Measurements from ENCODE around the gene OSBP. TPM values are rescaled to one million over a fixed set of nuclear protein-coding genes. Genes with fewer than 3 reads are reported as not detected.

OSBP gene
- total and polyA plus RNA-seq, 2 experiments from 2014 or later: 11.0 to 39.3 TPM

DNA sequence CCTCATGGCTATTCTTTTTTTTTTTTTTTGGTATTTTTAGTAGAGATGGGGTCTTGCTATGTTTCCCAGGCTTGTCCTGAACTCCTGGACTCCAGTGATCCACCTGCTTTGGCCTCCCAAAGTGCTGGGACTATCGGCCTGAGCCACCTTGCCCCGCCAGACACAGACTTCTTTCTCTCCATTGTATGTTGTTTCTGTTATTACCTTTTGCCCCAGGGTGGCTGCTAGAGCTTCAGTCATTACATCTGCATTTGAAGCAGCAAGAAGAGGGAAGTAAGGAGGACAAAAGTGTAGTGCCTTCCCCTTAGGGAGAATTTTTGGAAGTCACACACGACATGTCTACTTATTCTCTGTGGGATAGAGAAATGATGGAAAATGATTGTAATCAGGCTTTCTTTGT is 10.1 kb upstream of the OSBP start (continued):
- no peak for TF ChIP-seq ZNF462 (CRISPR knock-in tag; IDR thresholded peaks at IDR 0.05)
- TF ChIP-seq, protein P1, sequence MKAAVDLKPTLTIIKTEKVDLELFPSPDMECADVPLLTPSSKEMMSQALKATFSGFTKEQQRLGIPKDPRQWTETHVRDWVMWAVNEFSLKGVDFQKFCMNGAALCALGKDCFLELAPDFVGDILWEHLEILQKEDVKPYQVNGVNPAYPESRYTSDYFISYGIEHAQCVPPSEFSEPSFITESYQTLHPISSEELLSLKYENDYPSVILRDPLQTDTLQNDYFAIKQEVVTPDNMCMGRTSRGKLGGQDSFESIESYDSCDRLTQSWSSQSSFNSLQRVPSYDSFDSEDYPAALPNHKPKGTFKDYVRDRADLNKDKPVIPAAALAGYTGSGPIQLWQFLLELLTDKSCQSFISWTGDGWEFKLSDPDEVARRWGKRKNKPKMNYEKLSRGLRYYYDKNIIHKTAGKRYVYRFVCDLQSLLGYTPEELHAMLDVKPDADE (IDR thresholded peaks at IDR 0.05): no peak
- no peak for TF ChIP-seq NANOG (IDR thresholded peaks at IDR 0.05; ENCODE audit: borderline replicate concordance)
- no peak for TF ChIP-seq STAT1 (IDR thresholded peaks at IDR 0.05; ENCODE audit: unreplicated experiment)

GRCh38 chr11:59617876-59618275 is 2.3 kb upstream of the OSBP start:
- ATAC-seq (no peak), DNase-seq (ENCODE audit: low spot score) (no peak)
- H3F3A ChIP-seq (replicated peaks; ENCODE audit: low read depth): no peaks in the 10 kb centered on the region
- TF ChIP-seq NANOG (IDR thresholded peaks at IDR 0.05; ENCODE audit: borderline replicate concordance) (no peak), CREB1 (CRISPR knock-in tag; IDR thresholded peaks at IDR 0.05; ENCODE audit: low read depth) (no peak), ZNF331 (CRISPR knock-in tag; IDR thresholded peaks at IDR 0.05; ENCODE audit: low read depth) (no peak), EZH2 (IDR thresholded peaks at IDR 0.05; ENCODE audit: low read depth, unreplicated experiment) (no peak)
- TF ChIP-seq, protein P1 (IDR thresholded peaks at IDR 0.05): no peak
- H3K27me3 ChIP-seq (ENCODE audit: insufficient read depth): no peaks in the 10 kb centered on the region
- H2AFZ ChIP-seq: no peak overlapping the region
- Mint-ChIP-seq H3K27me3 (ENCODE audit: insufficient read depth, low read depth, poor library complexity) (no peaks in the 10 kb centered on the region), H3K9me3 (no peaks in the 10 kb centered on the region), H3K4me3 (no peak overlapping the region), H3K27ac (no peak overlapping the region), H3K36me3 (ENCODE audit: low read depth) (0 out of 3 replicates have a peak, but pooled peaks cover 3% of the 10 kb centered on the region), H3K4me1 (peaks cover 8% of the 10 kb centered on the region)
- no peak overlapping the region for H3K4me3 ChIP-seq
- no peaks in the 10 kb centered on the region for H3K9me2 ChIP-seq (ENCODE audit: insufficient read depth)
- H3K4me1 ChIP-seq (ENCODE audit: insufficient read depth): peaks cover 8% of the 10 kb centered on the region
- H3K79me2 ChIP-seq (replicated peaks; ENCODE audit: insufficient read depth): peaks cover 21% of the 10 kb centered on the region
- no peaks in the 10 kb centered on the region for H3K36me3 ChIP-seq (ENCODE audit: insufficient read depth)
- no peak overlapping the region for H3K4me2 ChIP-seq
- peaks cover 9% of the 10 kb centered on the region for H4K20me1 ChIP-seq (replicated peaks; ENCODE audit: insufficient read depth)
- H3K27ac ChIP-seq (ENCODE audit: low read depth): no peak overlapping the region
